GM19463 (cell line): ENCODE data around the gene TMEM8B.
"Not testable (repeated sequence)": the region's sequence is repeated elsewhere in the genome, so short reads cannot be mapped to it uniquely, and the experiment has no call there.

ENCODE experiments used
- ATAC-seq: cut with Tn5 transposase; IDR thresholded peaks from one replicate; pipeline ENCODE4 v1.9.1; 2021; ENCODE audit warnings: mild to moderate bottlenecking, moderate library complexity; ENCODE audit not compliant: unreplicated experiment

TMEM8B gene

DNA sequence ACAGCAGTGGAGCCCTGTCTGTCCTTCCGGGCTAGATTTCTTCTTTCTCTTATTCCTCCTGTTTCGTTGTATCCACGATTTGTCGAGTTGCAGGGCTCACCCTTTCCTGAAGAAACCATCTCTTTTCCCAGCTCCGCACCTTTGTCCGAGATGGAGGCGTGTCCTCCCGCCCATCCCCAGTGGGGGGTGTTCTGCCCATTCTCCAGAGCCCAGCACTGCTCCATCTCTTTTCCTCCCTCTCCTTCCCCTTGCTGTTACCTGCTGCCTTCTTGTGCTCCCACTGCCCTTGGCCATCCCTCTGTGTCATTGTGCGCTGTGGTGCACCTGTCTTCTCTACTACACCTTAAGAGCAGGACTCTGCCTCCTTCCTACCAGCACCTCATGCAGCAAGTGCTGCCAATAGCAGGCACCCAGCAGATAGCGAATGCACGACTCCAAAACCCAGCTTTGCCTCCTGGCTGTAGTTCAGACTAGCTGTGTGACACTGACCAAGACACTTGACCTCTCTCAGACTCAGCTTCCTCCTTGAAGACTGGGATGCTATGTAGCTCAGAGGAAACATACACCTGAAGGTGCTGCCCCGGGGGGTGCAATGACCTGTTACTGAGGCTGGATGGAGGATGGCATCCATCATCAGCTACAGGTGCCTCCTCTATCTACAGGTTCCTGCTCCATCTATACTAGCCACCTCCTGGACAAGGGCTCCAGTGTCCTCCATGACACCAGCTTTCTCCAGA is 32.3 kb downstream of the TMEM8B start:
- no peak for ATAC-seq

DNA sequence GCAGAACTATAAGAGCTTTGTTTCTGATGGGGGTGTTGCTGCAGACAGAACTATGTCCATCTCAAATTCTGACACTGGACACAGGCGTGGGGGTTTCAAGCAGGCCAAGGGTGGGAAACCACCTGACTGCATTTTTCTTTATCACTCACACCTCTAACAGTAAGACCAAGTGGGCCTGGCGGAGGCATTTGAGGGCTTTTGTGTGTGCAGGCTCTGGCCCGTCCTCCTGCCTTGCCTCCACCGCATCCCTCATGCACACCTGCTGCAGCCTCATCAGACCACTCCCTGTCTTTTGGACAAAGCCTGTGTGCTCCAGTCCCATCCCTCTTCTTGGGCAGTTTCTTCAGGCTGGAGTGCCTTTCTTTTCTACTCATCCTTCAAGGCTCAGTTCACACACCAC is 33.3 kb downstream of the TMEM8B start:
- ATAC-seq = no peak

DNA sequence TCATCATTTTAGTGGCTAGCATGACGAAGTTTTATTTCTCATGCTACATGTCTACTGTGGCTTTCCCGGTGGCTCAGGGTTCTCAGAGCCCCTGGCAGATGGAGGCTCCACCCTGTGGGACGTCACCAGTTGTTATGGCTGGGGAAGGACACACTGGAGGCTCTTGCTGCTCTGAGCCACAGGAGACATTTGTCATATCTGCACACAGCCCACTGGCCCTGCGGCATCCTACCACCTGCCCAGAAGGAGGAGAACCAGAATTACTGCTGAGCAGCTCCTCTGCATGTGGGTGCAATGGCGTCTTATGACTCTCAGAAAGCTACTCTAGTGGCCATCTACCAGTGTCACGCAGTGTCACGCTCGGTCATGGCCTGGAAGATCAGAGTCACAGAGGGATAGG is 34.6 kb downstream of the TMEM8B start:
- no peak for ATAC-seq

DNA sequence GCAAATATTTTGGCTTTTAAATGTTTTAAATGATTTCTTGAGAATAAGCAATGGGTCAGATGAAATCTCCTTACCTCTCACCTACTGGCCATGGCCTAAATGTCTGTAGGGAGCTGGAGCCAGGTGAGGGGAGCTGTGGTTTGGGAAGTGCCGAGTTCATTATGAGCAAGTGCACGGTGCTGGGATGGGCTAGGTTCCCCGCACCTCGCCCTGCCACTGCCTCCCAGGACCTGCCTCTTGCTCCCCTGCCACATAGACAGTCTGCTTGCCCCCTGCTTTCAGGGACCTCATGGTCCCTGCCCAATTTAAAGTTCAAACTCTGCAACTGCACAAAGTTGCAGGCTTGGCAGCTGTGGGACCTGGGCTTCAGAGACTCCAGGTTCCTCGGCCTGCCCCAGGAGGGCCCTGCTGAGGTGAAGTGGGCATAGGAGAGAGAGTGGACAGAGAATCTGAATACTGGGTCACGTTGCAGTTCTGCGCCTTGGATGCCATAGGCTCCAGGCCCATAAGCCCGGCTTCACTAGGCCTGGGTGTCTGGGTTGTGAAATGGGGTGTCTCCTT is 35.7 kb downstream of the TMEM8B start:
- no peak for ATAC-seq

DNA sequence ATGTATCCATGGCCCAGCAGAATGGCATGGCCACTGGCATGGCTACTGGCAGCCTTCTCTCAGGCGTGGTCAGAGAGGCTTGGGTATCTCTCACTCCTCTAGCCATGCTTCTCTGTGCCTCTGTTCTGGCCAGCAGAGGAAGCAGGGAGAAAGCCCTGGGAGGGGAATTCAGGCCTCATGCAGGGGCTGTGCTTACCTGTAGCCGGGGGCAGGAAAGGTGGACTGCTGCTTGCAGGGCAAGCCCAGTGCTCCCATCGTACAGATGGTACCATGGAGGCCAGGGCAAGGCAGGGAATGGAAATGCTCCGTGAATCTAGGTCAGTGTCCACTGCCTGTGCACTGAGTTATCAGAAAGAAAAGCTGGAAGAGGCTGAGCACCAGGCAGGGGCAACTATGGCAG is 38.5 kb downstream of the TMEM8B start:
- no peak for ATAC-seq

DNA sequence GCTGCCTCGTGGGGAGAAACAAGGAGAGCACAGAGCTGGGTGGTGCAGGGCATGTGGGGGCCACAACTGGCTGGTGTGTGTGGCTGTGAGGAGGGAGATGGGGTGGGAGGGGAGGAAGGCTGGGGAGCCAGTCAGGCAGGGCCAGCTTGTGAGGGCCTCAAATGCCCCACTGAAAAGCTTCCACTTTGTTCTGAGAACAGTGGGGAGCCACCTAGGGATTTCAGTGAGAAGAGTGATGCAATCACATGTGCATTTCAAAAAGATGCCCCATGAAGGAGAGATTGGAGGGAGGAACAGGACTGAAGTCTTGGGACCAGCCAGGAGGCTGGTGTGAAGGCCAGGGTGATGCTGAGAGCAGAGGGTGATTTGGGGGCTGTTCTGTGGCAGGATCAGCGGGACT is 39.9 kb downstream of the TMEM8B start:
- no peak for ATAC-seq

DNA sequence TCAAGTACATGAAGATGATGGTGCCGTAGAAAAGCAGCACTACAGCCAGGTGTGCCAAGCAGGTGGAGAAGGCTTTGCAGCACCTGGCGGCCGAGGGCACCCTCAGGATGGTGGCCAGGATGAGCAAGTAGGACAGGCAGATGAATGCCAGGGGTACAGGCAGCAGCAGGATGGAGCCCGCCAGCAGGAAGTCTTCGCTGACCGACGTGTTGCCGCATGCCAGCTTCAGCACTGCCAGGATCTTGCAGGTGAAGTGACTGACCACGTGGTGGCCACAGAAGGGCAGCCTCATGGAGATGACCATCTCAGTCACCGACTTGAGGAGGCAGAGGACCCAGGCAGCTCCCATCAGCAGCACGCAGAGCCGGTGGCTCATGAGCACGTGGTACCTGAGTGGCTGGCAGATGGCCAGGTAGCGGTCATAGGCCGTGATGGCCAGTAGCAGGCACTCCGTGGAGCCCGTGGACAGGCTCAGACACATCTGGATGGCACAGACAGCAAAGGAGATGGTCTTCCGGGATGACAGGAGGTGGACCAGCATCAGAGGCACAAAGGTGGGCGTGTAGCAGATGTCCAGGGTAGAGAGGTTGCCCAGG is 40.7 kb downstream of the TMEM8B start:
- ATAC-seq = no peak

DNA sequence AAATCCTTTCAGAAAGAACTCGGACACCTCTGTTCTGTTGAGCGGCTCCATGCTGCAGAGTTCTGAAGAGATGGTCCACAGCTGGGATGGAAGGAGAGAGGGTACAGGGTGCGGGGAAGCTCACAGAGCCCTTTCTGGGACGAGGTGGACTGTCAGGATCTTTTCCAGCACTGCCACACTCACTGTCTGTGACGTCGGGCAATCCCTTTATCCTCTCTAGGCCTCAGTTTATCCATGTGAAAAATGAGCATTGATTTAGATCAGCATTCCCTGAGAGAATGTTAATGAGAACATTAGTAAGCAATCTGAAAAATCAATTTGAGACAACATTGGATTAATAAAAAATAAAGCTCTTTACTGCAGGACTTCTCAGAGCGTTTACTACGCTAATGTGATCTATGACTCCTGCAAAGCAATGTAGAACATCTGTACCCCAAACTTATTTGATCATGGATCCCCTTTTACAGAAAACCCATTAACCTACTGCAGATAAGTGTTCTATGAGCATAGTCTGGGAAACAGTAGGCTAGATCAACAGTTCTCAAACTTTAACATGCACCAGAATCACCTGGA is 41.4 kb downstream of the TMEM8B start, which contains the start of gene OR13J1:
OR13J1 (minus strand) TSS at position 51 of the 573 bp plus-strand sequence; CDS start at position 51, 0 bp downstream.
- ATAC-seq = no peak

DNA sequence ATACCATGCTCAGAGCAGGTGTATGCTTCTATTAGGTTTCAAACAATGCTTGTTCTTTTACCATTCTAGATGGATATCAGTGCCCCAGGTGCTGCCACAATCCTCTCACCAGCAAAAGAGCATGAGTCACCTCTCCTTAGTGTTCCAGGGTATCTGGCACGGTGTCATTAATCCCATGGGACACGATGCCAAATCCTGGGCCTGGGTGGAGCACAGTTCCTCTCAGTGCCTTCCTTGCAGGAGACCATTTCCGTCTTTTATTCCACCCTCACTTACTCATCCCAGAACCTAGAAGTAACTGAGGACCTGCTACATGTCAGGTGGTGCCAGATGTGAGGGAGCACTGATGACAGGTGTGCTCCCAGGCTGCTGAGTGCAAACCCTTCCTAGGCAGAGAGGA is 42.5 kb downstream of the TMEM8B start:
- no peak for ATAC-seq

DNA sequence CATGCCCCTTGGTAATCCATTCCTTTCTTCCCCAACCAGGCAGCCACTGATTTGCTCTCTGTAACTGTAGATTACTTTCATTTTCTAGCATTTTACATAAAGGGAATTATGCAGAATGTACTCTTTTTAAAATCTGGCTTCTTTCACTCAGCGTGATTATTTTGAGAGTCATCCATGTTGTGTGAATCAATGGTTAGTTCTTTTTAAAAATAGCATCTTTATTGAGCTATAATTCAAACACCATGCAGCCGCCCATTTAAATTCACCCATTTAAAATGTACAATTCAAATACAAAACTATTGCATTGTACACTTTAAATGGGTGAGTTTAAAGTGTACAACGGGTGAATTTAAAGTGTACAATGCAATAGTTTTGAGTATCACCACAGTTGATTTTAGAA is 43.5 kb downstream of the TMEM8B start:
- ATAC-seq = no peak

DNA sequence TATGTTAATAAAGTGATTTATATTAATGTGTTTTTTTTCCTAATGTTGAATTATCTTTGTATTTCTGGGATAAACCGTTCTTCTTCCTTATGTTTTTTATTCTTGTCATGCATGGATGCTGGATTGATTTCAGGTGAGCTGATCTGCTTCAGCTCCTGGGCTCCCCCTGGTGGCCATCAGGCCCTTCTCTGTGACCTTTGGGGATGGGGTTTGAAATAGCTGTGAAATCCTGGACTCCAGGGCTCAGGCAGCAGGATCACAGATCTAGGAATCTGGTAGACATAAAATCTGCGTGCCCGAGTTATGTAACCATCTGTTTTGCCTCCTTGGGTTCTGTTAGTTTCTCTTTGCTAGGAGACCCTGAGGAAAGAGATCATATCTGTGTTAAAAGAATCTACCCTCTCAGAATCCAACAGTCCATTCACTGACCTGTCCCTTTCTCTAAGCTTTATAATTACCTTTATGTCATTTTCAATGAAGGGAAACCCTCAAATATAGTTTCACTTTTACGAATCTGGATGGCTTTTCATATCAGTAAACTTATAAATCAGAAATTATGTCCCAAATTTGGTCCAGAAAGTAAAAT is 53.3 kb downstream of the TMEM8B start:
- ATAC-seq = no peak

DNA sequence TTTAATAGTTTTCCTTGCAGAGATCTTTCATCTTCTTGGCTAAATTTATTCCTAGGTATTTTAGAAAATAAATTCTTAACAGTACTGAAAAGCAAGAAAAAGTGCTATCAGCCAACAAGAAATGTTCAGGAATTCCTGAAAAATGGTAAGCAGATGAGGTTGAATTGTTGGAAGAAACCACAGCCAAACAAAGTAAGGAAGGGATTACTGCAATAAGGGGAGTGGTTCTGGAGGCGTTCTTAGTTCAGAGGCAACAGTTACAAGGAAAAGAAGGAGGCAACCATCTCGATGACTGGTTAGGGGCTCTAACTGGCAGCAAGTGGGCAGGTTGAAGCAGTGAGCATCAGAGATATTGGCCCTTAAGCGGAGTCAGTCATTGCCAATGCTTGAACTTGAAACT is 54.0 kb downstream of the TMEM8B start:
- no peak for ATAC-seq

DNA sequence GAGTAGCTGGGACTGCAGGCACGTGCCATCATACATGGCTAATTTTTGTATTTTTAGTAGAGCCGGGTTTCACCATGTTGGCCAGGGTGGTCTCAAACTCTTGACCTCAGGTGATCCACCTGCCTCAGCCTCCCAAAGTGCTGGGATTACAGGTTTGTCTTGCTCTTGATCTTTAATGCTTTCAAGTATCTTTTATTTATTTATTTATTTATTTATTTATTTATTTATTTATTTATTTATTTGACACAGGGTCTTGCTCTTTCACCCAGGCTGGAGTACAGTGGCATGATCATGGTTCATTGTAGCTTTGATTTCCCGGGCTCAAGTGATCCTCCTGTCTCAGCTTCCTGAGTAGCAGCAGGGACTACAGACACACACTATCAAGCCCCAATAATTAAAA is 55.9 kb downstream of the TMEM8B start:
- not testable (repeated sequence) for ATAC-seq

DNA sequence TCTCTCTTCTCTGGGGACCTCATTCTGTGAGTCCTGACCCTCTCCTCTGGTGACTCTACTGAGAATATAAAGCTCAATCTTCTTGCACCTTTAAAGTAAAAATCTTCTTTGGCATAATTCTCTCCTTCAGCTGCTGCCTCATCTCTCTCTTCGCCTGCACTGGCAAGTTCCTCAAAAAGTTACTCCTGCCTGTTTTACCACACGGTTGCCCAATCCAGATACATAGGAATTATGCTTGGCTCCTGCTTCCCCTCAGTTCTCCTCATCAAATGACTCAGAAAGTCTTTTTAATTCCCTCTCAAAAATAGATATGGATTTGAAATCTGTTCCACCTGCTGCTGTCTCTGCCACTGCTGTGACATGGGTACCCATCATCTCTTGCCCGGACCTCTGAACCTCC is 62.6 kb downstream of the TMEM8B start:
- no peak for ATAC-seq

DNA sequence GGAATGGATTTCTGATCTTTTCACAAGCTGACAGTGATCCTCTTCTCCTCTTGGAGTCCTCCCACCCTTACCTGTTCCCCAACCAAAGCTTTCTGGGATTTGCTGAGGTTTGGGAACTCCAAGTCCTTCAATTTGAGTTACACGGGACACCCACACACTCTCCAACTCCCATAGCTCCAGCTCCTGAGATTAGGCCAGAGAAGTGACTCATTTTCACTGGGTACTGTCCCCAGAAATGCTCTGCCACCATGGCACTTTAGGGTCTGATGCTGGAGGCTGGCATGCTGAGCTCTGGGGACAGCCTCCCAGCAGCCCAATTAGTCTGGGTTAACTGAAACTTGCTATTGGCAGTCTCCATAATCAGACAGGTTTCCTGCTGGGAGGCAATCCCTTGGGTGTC is 63.0 kb downstream of the TMEM8B start:
- no peak for ATAC-seq

DNA sequence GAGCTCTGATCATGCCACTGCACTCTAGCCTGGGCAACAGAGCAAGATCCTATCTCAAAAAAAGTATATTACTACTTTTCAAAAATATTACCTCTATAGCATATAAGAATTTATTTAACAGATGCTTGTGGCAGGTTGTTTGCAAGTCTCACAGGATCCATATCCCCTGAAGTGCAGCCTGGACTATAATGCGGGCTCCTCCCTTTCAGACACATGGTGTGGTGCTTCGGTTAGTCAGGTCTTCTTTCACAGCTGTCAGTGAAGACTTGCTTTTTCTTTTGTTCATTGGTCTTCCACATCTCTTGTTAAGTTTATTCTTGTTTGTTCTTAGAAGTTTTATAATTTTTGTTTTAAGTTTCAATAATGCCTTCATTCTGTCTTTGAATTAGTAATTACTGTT is 67.5 kb downstream of the TMEM8B start:
- ATAC-seq = no peak

DNA sequence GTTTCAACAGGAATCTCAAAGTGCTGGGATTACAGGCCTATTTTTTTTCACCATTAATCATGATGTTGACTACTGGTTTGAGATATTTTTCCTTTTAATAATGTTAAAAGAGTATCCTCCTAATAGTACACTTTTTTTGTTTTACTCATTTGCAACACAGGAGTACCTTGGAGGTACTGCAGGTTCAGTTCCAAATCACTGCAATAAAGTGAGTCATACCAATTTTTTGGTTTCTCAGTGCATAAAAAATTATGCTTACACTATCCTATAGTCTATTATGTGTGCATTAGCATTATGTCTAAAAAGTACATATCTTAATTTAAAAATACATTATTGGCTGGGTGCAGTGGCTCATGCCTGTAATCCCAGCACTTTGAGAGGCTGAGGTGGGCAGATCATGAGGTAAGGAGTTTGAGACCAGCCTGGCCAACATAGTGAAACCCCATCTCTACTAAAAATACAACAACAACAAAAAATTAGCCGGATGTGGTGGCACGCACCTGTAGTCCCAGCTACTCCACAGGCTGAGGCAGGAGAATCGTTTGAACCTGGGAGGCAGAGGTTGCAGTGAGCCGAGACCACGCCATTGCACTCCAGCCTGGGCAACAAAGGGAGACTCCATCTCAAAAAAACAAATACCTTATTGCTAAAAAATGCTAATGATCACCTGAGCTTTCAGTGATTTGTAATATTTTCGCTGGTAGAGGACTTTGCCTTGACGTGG is 68.5 kb downstream of the TMEM8B start:
- not testable (repeated sequence) for ATAC-seq

DNA sequence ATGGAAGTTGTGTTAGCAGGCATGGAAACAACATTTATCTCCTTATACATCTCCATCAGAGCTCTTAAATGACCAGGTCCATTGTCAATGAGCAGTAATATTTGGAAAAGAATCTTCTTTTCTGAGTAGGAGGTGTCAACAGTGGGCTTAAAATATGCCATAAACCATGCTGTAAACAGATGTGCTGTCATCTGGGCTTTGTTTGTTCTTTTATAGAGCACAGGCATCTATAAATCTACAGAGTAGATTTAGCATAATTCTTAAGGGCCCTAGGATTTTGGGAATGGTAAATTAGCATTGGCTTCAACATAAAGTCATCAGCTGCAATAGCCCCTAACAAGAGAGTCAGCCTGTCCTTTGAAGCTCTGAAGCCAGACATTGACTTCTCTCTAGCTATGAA is 69.3 kb downstream of the TMEM8B start:
- no peak for ATAC-seq

DNA sequence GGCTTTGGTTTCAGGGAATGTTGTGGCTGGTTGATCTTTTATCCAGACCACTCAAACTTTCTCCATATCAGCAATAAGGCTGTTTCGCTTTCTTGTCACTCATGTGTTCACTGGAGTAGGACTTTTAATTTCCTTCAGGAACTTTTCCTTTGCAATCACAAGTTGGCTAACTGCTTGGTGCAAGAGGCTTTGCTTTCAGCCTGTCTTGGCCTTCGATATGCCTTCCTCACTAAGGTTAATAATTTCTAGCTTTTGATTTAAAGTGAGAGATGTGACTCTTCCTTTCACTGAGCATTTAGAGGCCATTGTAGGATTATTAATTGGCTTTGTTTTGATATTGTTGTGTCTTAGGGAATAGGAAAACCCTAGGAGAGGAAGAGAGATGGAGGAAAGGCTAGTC is 70.0 kb downstream of the TMEM8B start:
- ATAC-seq = no peak

DNA sequence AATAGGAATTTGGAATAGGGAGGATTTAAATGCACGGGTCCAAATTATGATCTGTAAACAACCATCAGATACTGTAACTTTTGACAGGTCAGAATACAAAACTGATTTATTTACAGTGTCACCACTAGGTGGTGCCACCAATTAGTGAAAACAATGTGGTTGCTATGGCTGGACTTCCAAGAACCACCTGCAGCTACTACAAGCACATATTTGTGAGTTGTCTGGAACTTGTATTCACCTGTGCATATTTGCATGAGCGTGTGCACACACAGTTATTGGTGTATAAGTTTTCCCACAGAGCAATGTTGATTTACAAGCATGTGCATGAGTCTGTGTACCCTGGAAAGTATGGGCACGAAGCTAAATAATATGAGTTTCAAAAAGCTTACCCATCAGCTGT is 74.0 kb downstream of the TMEM8B start:
- ATAC-seq = no peak

DNA sequence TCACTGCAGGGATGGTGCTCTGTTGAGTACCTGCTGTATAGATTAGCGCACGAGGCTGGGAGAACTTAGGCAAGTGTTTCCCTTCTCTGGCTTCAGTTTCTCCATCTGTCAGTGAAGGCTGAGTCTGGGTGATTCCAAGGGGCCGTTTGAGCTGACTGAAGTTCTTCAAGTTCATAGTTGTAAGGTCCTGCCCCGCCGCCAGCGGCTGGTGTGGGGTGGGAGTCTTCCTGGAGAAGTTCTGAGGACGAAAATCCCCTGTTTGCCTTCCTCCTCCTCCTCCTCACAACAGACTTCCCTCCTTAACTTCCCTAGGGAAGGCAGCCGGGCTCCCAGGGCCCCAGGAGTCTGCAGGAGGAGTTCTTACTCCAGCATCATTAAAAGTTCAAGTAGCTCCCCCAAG is 75.3 kb downstream of the TMEM8B start:
- ATAC-seq = no peak
